OCI-LY1 (cell line): ENCODE data around the gene LCNL1.
A peak's percentile ranks its signal among the peaks of the same experiment; 100 is the strongest.

Source experiments
- H2AFZ ChIP-seq: fragments of 200-600 bp; sonication (generic), shearing (Covaris generic); 2 replicates; pipeline ENCODE4 v1.6.0; 2014; ENCODE audit warnings: antibody characterized with exemption, mild to moderate bottlenecking, low read length
- H3F3A ChIP-seq: fragments of 200-600 bp; sonication (generic), shearing (Covaris generic); 2 replicates; pipeline ENCODE4 v1.6.0; 2014; ENCODE audit warnings: mild to moderate bottlenecking, antibody characterized with exemption, low read length, moderate library complexity; ENCODE audit not compliant: insufficient read depth
- H3K27ac ChIP-seq: fragments of 200-600 bp; sonication (generic); 2 replicates; pipeline ENCODE4 v1.5.1; 2014; ENCODE audit warnings: low read length, mixed run types, mild to moderate bottlenecking, low read depth; ENCODE audit not compliant: poor library complexity, severe bottlenecking
- H3K27me3 ChIP-seq: fragments of 200-600 bp; sonication (generic); 2 replicates; pipeline ENCODE4 v1.6.0; 2014; ENCODE audit warnings: antibody characterized with exemption, mild to moderate bottlenecking, low read length, moderate library complexity; ENCODE audit not compliant: insufficient read depth
- H3K36me3 ChIP-seq: fragments of 200-600 bp; sonication (generic); 2 replicates; pipeline ENCODE4 v1.6.1; 2014; ENCODE audit warnings: mild to moderate bottlenecking, antibody characterized with exemption, low read length, moderate library complexity, mixed read lengths; ENCODE audit not compliant: insufficient read depth
- H3K4me1 ChIP-seq: fragments of 200-600 bp; sonication (generic); 2 replicates; pipeline ENCODE4 v1.5.1; 2014; ENCODE audit warnings: mild to moderate bottlenecking, low read length, moderate library complexity; ENCODE audit not compliant: insufficient read depth, severe bottlenecking
- H3K4me2 ChIP-seq: fragments of 200-600 bp; sonication (generic), shearing (Covaris generic); 2 replicates; pipeline ENCODE4 v1.6.1; 2014; ENCODE audit warnings: low read length
- H3K4me3 ChIP-seq: fragments of 200-600 bp; sonication (generic); 2 replicates; pipeline ENCODE4 v1.5.1; 2014; ENCODE audit warnings: low read length, low read depth, mild to moderate bottlenecking, mixed read lengths; ENCODE audit not compliant: poor library complexity, severe bottlenecking
- H3K79me2 ChIP-seq: fragments of 200-600 bp; shearing (Covaris generic); 2 replicates; pipeline ENCODE4 v1.6.1; 2016; ENCODE audit warnings: mixed run types, low read length, mixed read lengths; ENCODE audit not compliant: insufficient read depth
- H3K9ac ChIP-seq: fragments of 200-600 bp; sonication (generic), shearing (Covaris generic); 2 replicates; pipeline ENCODE4 v1.6.1; 2014; ENCODE audit warnings: mild to moderate bottlenecking, low read length, mixed read lengths
- H3K9me2 ChIP-seq: fragments of 200-600 bp; sonication (generic), shearing (Covaris generic); 2 replicates; pipeline ENCODE4 v1.6.1; 2014; ENCODE audit warnings: low read depth, mild to moderate bottlenecking, low read length, mixed read lengths
- H3K9me3 ChIP-seq: fragments of 200-600 bp; shearing (Covaris generic); 2 replicates; pipeline ENCODE4 v1.6.1; 2014; ENCODE audit warnings: low read length, mixed read lengths
- H4K20me1 ChIP-seq: fragments of 200-600 bp; sonication (generic), shearing (Covaris generic); 2 replicates; pipeline ENCODE4 v1.6.0; 2016; ENCODE audit warnings: mild to moderate bottlenecking, low read length; ENCODE audit not compliant: insufficient read depth
- EZH2 ChIP-seq: fragments of 200-600 bp; sonication (generic), shearing (Covaris generic); IDR thresholded peaks from 2 replicates; pipeline ENCODE4 v1.8.0; 2017; ENCODE audit warnings: borderline replicate concordance, mixed run types, mild to moderate bottlenecking, antibody characterized with exemption, low read length, moderate library complexity, mixed read lengths
- TF ChIP-seq, protein P1 (sequence below): fragments of 200-600 bp; sonication (generic), shearing (Covaris generic); IDR thresholded peaks from 2 replicates; pipeline ENCODE4 v1.5.1; 2017; ENCODE audit warnings: mild to moderate bottlenecking, antibody characterized with exemption, low read length, moderate library complexity, mixed read lengths

LCNL1 gene

GRCh38 chr9:137025517-137025966 lies 42.7 kb downstream of the LCNL1 start:
- no peak for TF ChIP-seq EZH2
- TF ChIP-seq, protein P1, sequence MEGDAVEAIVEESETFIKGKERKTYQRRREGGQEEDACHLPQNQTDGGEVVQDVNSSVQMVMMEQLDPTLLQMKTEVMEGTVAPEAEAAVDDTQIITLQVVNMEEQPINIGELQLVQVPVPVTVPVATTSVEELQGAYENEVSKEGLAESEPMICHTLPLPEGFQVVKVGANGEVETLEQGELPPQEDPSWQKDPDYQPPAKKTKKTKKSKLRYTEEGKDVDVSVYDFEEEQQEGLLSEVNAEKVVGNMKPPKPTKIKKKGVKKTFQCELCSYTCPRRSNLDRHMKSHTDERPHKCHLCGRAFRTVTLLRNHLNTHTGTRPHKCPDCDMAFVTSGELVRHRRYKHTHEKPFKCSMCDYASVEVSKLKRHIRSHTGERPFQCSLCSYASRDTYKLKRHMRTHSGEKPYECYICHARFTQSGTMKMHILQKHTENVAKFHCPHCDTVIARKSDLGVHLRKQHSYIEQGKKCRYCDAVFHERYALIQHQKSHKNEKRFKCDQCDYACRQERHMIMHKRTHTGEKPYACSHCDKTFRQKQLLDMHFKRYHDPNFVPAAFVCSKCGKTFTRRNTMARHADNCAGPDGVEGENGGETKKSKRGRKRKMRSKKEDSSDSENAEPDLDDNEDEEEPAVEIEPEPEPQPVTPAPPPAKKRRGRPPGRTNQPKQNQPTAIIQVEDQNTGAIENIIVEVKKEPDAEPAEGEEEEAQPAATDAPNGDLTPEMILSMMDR: peak; percentile 28; the same call in 1 of the 2 replicates
- H3K4me1 ChIP-seq: peaks cover 20% of the 10 kb centered on the region
- no peaks in the 10 kb centered on the region for H3K36me3 ChIP-seq
- no peaks in the 10 kb centered on the region for H3K9me3 ChIP-seq
- no peaks in the 10 kb centered on the region for H3F3A ChIP-seq
- H3K9me2 ChIP-seq: no peaks in the 10 kb centered on the region
- no peaks in the 10 kb centered on the region for H3K79me2 ChIP-seq
- H4K20me1 ChIP-seq: no peaks in the 10 kb centered on the region
- no peak overlapping the region for H2AFZ ChIP-seq
- peaks cover 14% of the 10 kb centered on the region for H3K27me3 ChIP-seq
- no peak overlapping the region for H3K9ac ChIP-seq
- H3K27ac ChIP-seq: no peak overlapping the region
- no peak overlapping the region for H3K4me3 ChIP-seq
- no peak overlapping the region for H3K4me2 ChIP-seq

DNA sequence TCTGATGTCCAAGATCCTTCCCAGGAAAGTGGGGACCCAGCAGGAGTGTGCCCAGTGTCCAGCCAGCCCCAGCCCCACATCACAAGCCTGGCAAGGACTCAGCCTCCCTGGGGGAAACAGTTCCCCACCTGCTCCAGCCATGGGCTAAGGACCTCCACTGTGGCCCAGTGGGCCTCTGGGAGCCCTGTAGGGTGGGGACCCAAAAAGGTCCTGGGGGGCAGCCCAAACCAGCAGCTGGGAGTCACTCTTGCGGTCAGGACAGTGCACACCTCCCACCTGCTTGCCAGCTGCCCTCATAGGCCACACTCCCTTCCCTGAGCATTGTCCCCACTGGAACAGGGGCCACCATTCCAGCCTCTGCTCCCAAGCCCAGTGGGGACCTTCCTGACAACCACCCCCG lies 43.6 kb downstream of the LCNL1 start:
- no peak overlapping the region for H3K9ac ChIP-seq
- no peak overlapping the region for H3K4me3 ChIP-seq
- H3K9me3 ChIP-seq: no peaks in the 10 kb centered on the region
- H4K20me1 ChIP-seq: no peaks in the 10 kb centered on the region
- H3K4me1 ChIP-seq: peaks cover 20% of the 10 kb centered on the region
- TF ChIP-seq, protein P1: no peak
- no peak for TF ChIP-seq EZH2
- H3F3A ChIP-seq: no peaks in the 10 kb centered on the region
- no peak overlapping the region for H2AFZ ChIP-seq
- H3K4me2 ChIP-seq: no peak overlapping the region
- no peaks in the 10 kb centered on the region for H3K79me2 ChIP-seq
- H3K27ac ChIP-seq: no peak overlapping the region
- peaks cover 17% of the 10 kb centered on the region for H3K27me3 ChIP-seq
- H3K9me2 ChIP-seq: no peaks in the 10 kb centered on the region
- H3K36me3 ChIP-seq: no peaks in the 10 kb centered on the region

- Histone ChIP-seq H3K4me2 (no peak overlapping the region), H3F3A (no peaks in the 10 kb centered on the region), H3K27me3 (peaks cover 17% of the 10 kb centered on the region), H3K36me3 (no peaks in the 10 kb centered on the region), H3K4me1 (peaks cover 20% of the 10 kb centered on the region), H4K20me1 (no peaks in the 10 kb centered on the region), H3K79me2 (no peaks in the 10 kb centered on the region), H3K27ac (no peak overlapping the region), H2AFZ (no peak overlapping the region), H3K9ac (no peak overlapping the region), H3K9me3 (no peaks in the 10 kb centered on the region), H3K4me3 (no peak overlapping the region), H3K9me2 (no peaks in the 10 kb centered on the region)
- TF ChIP-seq, protein P1: no peak
- TF ChIP-seq EZH2: no peak
Measured at GRCh38 chr9:137026828-137027227, 44.0 kb downstream of the LCNL1 start.
